Testis (tissue), 3 donors: ENCODE measurements around the gene FCHSD2. TPM values are rescaled to one million over a fixed set of nuclear protein-coding genes. Genes with fewer than 3 reads are reported as not detected.

Experiments
- DNase-seq: peaks from one replicate; pipeline ENCODE4 v3.0.0-alpha.2; 2019
- H3K27ac ChIP-seq, 2 donors: fragments of 200-600 bp; sonication (generic); one replicate each; pipeline ENCODE4 v1.5.1; 2019
- H3K27me3 ChIP-seq: fragments of 200-600 bp; sonication (generic); one replicate; pipeline ENCODE4 v1.5.1; 2019
- H3K36me3 ChIP-seq: fragments of 200-600 bp; sonication (generic); one replicate; pipeline ENCODE4 v1.5.1; 2017; ENCODE audit warnings: low read depth; ENCODE audit errors: missing control alignments
- H3K4me1 ChIP-seq: fragments of 200-600 bp; sonication (generic); one replicate; pipeline ENCODE4 v1.5.1; 2019
- H3K4me3 ChIP-seq, 2 donors: fragments of 200-600 bp; sonication (generic); one replicate each; pipeline ENCODE4 v1.5.1; 2017 to 2019
- H3K9me3 ChIP-seq: fragments of 200-600 bp; sonication (generic); one replicate; pipeline ENCODE4 v1.5.1; 2017
- CTCF ChIP-seq, 3 experiments: fragments of 450-650 bp in 2 of 3; fragments of 200-600 bp in 1 of 3; sonication (generic) in 1 of 3; IDR thresholded peaks; one replicate each; pipeline ENCODE4 v1.5.1; 2016 to 2019; ENCODE audit warnings: antibody characterized with exemption in 3 of 3, mild to moderate bottlenecking in 2 of 3, moderate library complexity in 1 of 3
- POLR2A ChIP-seq: fragments of 450-650 bp; IDR thresholded peaks from one replicate; pipeline ENCODE4 v1.6.1; 2017; ENCODE audit warnings: antibody characterized with exemption, mild to moderate bottlenecking, moderate library complexity
- WGBS, 2 donors: methylation state at CpG; one replicate each; pipeline ENCODE4 v1.1.5; 2018; 5-methylcytosine and 5-hydroxymethylcytosine counted together
- intact Hi-C: fragments of 100-400 bp; cut with DNase I; formaldehyde crosslinking; loops from one replicate; pipeline ENCODE4 v1.15.1; 2023; ENCODE audit warnings: low total_unique reads
- polyA plus RNA-seq: library from polyadenylated mRNA; stranded (reverse); fragments of 350-450 nt; fragmentation: Illumina TruSeq; extraction: RNeasy Lipid Tissue Mini Kit (QIAGEN cat#74804); gene quantifications from one replicate; pipeline ENCODE4 v1.2.3, GENCODE V29; 2014; ENCODE audit warnings: low read depth, low replicate concordance; ENCODE audit not compliant: insufficient read depth
- total RNA-seq, 2 donors: library from RNA; depleted of rRNA; stranded (reverse); fragments of >200 nt; gene quantifications; one replicate each; pipeline ENCODE4 v1.2.3, GENCODE V29; 2016

Gene FCHSD2
- total and polyA plus RNA-seq, 3 donors from 2014 or later = 44.0 to 69.6 (median 65.9) TPM

GRCh38 chr11:72817966-72818365 is 324.2 kb downstream of the FCHSD2 start:
- Histone ChIP-seq H3K9me3 (no peaks in the 10 kb centered on the region), H3K27ac (no peak overlapping the region), H3K4me3 (no peak overlapping the region), H3K27me3 (no peaks in the 10 kb centered on the region), H3K4me1 (peaks cover 28% of the 10 kb centered on the region), H3K36me3 (no peaks in the 10 kb centered on the region)
- TF ChIP-seq POLR2A = no peak
- TF ChIP-seq CTCF (IDR thresholded peaks at IDR 0.05) = no peak
- intact Hi-C loops = no loop called here
- WGBS, 2 donors = 93 to 96% methylated on average over 4 of the region's 4 CpGs
- no peak for DNase-seq

GRCh38 chr11:72816404-72816990 is 325.6 kb downstream of the FCHSD2 start:
- H3K36me3 ChIP-seq = no peaks in the 10 kb centered on the region
- TF ChIP-seq CTCF (IDR thresholded peaks at IDR 0.05) (no peak), POLR2A (no peak)
- peaks cover 27% of the 10 kb centered on the region for H3K4me1 ChIP-seq
- H3K9me3 ChIP-seq = no peaks in the 10 kb centered on the region
- no peak for DNase-seq
- WGBS, 2 donors = 46 to 82% methylated on average over 3 to 7 of the region's 7 CpGs
- H3K27me3 ChIP-seq = no peaks in the 10 kb centered on the region
- intact Hi-C loops = no loop called here
- no peak overlapping the region for H3K4me3 ChIP-seq
- no peak overlapping the region for H3K27ac ChIP-seq

- Histone ChIP-seq H3K36me3 (no peaks in the 10 kb centered on the region), H3K4me3 (peak overlapping the region; percentile 80 to 95), H3K9me3 (no peaks in the 10 kb centered on the region), H3K27ac (peak overlapping the region in 1 of 2 donors; percentile 95), H3K27me3 (no peaks in the 10 kb centered on the region), H3K4me1 (peaks cover 21% of the 10 kb centered on the region)
- TF ChIP-seq CTCF (IDR thresholded peaks at IDR 0.05) (no peak), POLR2A (no peak)
- no peak for DNase-seq
- WGBS, 2 donors = 12 to 17% methylated on average over 5 to 13 of the region's 13 CpGs
- intact Hi-C loops = no loop called here
Observed at GRCh38 chr11:72815110-72815618, 327.0 kb downstream of the FCHSD2 start.

- DNase-seq = peak; percentile 79
- H3K9me3 ChIP-seq = no peaks in the 10 kb centered on the region
- H3K4me1 ChIP-seq = peaks cover 21% of the 10 kb centered on the region
- intact Hi-C loops = no loop called here
- H3K36me3 ChIP-seq = no peaks in the 10 kb centered on the region
- 0% methylated on average over 9 to 26 of the region's 75 CpGs for WGBS, 2 donors
- peak within 1 kb of the TSS; percentile 80 to 95 for H3K4me3 ChIP-seq
- H3K27me3 ChIP-seq = no peaks in the 10 kb centered on the region
- TF ChIP-seq POLR2A (no peak), CTCF (IDR thresholded peaks at IDR 0.05) (peak in 1 of 3 experiments; percentile 39)
- peak within 1 kb of the TSS; percentile 95 to 97 for H3K27ac ChIP-seq
Observed at GRCh38 chr11:72814286-72815109, 327.6 kb downstream of the FCHSD2 start, which contains the start of gene ATG16L2. ATG16L2 (plus strand) TSS chr11:72814411; CDS start chr11:72814446, 35 bp downstream.
